CD4-positive, CD25-positive, alpha-beta regulatory T cell (primary cell): ENCODE data around the gene RRAD. TPM values are rescaled to one million over a fixed set of nuclear protein-coding genes. Genes with fewer than 3 reads are reported as not detected.

Experiments
- ATAC-seq, 2 donors: fragments of 150-1000 bp; cut with Tn5 transposase; one replicate each; pipeline ENCODE4 v1.10.0; 2021; ENCODE audit warnings: low read depth in 2 of 2, moderate number of reproducible peaks in 2 of 2, moderate library complexity in 1 of 2
- DNase-seq, 3 donors: peaks; one replicate each; pipeline versions ENCODE4 v3.0.0 to v3.0.0-alpha.2; 2012 to 2022; ENCODE audit warnings: mixed read lengths in 1 of 3
- H3K27ac ChIP-seq: one replicate; pipeline ENCODE4 v1.7.0; 2013; ENCODE audit warnings: mild to moderate bottlenecking, low read length; ENCODE audit not compliant: insufficient read depth, poor library complexity, severe bottlenecking
- H3K27me3 ChIP-seq: one replicate; pipeline ENCODE4 v1.7.0; 2013; ENCODE audit warnings: low read length; ENCODE audit not compliant: control insufficient read depth, insufficient read depth
- H3K36me3 ChIP-seq: one replicate; pipeline ENCODE4 v1.7.0; 2013; ENCODE audit warnings: mild to moderate bottlenecking, low read length, moderate library complexity; ENCODE audit not compliant: control insufficient read depth, insufficient read depth
- H3K4me1 ChIP-seq: 2 replicates; pipeline ENCODE4 v1.7.0; 2013; ENCODE audit warnings: mild to moderate bottlenecking, low read length; ENCODE audit not compliant: insufficient read depth, control insufficient read depth, poor library complexity, severe bottlenecking
- H3K4me3 ChIP-seq: one replicate; pipeline ENCODE4 v1.7.0; 2013; ENCODE audit warnings: low read depth, mild to moderate bottlenecking, low read length, moderate library complexity
- H3K9me3 ChIP-seq, 2 experiments: 1 replicate in 1 of 2; 2 replicates in 1 of 2; pipeline ENCODE4 v1.7.0; 2013; ENCODE audit warnings: low read length in 2 of 2, mild to moderate bottlenecking in 1 of 2, moderate library complexity in 1 of 2; ENCODE audit not compliant: control insufficient read depth in 2 of 2
- H3K27ac Mint-ChIP-seq, 3 donors: one replicate each; pipeline ENCODE4 v1.8.0; 2020 to 2022; ENCODE audit warnings: mild to moderate bottlenecking in 3 of 3, mixed read lengths in 3 of 3, moderate library complexity in 2 of 3
- H3K27me3 Mint-ChIP-seq: one replicate; pipeline ENCODE4 v1.8.0; 2022; ENCODE audit warnings: mild to moderate bottlenecking, mixed read lengths
- H3K36me3 Mint-ChIP-seq: one replicate; pipeline ENCODE4 v1.8.0; 2020; ENCODE audit warnings: mixed read lengths
- H3K4me1 Mint-ChIP-seq, 4 donors: one replicate each; pipeline ENCODE4 v1.8.0; 2020 to 2022; ENCODE audit warnings: mixed read lengths in 4 of 4, mild to moderate bottlenecking in 1 of 4
- H3K4me3 Mint-ChIP-seq, 4 donors: one replicate each; pipeline ENCODE4 v1.8.0; 2020 to 2022; ENCODE audit warnings: mild to moderate bottlenecking in 4 of 4, mixed read lengths in 4 of 4, moderate library complexity in 3 of 4
- H3K9me3 Mint-ChIP-seq, 7 donors: one replicate each; pipeline ENCODE4 v1.8.0; 2020 to 2022; ENCODE audit warnings: mixed read lengths in 7 of 7, mild to moderate bottlenecking in 3 of 7, moderate library complexity in 2 of 7
- polyA plus RNA-seq, 4 donors: library from polyadenylated mRNA; unstranded; fragments of 300-500 nt; fragmentation: Illumina TruSeq; gene quantifications; one replicate each; pipeline ENCODE4 v1.2.3, GENCODE V29; 2021
- total RNA-seq: library from RNA; stranded (reverse); gene quantifications from one replicate; pipeline ENCODE4 v1.2.3, GENCODE V29; 2022

RRAD gene
- total and polyA plus RNA-seq, 5 donors from 2014 or later = 0.35 TPM; not detected in 4

- peaks cover 11% of the 10 kb centered on the region for H3K27me3 ChIP-seq
- no peaks in the 10 kb centered on the region for H3K36me3 ChIP-seq
- DNase-seq (no peak), ATAC-seq (no peak)
- H3K9me3 Mint-ChIP-seq = peaks cover 0 to 1% (median 0%) of the 10 kb centered on the region in 7 donors
- H3K4me3 Mint-ChIP-seq = peak overlapping the region in 1 of 4 donors; percentile 46
- peaks cover 0 to 8% (median 4%) of the 10 kb centered on the region in 4 donors for H3K4me1 Mint-ChIP-seq
- peaks cover 15% of the 10 kb centered on the region for H3K4me1 ChIP-seq
- no peaks in the 10 kb centered on the region for H3K36me3 Mint-ChIP-seq
- no peak overlapping the region for H3K27ac ChIP-seq
- H3K4me3 ChIP-seq = no peak overlapping the region
- no peaks in the 10 kb centered on the region for H3K9me3 ChIP-seq
- H3K27ac Mint-ChIP-seq = peak overlapping the region in 1 of 3 donors; percentile 56
- H3K27me3 Mint-ChIP-seq = peaks cover 55% of the 10 kb centered on the region
Observed at GRCh38 chr16:66923247-66923731, 2.0 kb downstream of the RRAD start.

DNA sequence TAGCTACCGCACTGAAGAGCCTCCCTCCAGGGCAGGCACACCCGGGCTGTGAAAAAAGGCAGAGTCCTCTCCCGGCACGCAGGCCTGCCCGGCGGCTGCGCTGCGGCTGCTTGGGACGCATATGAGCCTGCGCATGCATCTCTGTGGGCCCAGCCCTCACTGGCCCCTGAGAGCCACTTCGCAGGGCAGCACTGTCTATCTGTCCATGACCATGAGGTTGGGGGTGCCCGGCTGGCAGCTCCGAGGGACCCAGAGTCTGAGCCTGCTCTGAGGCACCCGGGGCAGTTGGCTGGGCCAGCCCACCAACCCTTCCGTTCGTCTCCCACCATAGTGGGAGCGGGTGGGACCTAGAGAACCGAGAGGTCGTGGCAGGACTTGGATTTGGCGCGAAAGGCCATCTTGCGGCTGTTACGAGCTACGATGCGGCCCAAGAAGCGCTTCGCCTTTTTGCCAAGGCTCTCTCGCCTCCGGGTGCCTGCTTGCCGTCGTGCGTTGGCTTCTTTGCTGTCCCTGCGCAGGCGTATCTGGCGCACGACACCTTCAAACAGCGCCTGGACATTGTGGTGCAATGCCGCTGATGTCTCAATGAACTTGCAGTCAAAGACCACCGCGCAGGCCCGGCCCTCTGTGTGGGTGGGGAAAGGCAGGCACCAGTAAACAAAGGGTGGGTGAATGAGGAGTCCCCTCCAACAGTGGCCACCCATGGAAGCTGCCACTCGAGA lies 3.4 kb downstream of the RRAD start:
- no peaks in the 10 kb centered on the region for H3K9me3 Mint-ChIP-seq
- peaks cover 15% of the 10 kb centered on the region for H3K4me1 ChIP-seq
- H3K36me3 Mint-ChIP-seq = no peaks in the 10 kb centered on the region
- no peak overlapping the region for H3K27ac ChIP-seq
- H3K4me3 Mint-ChIP-seq = no peak overlapping the region
- H3K4me1 Mint-ChIP-seq = peaks cover 0 to 8% (median 4%) of the 10 kb centered on the region in 4 donors
- peaks cover 54% of the 10 kb centered on the region for H3K27me3 Mint-ChIP-seq
- H3K4me3 ChIP-seq = no peak overlapping the region
- ATAC-seq (no peak), DNase-seq (no peak)
- H3K36me3 ChIP-seq = no peaks in the 10 kb centered on the region
- H3K27ac Mint-ChIP-seq = no peak overlapping the region
- peaks cover 11% of the 10 kb centered on the region for H3K27me3 ChIP-seq
- H3K9me3 ChIP-seq = no peaks in the 10 kb centered on the region

DNA sequence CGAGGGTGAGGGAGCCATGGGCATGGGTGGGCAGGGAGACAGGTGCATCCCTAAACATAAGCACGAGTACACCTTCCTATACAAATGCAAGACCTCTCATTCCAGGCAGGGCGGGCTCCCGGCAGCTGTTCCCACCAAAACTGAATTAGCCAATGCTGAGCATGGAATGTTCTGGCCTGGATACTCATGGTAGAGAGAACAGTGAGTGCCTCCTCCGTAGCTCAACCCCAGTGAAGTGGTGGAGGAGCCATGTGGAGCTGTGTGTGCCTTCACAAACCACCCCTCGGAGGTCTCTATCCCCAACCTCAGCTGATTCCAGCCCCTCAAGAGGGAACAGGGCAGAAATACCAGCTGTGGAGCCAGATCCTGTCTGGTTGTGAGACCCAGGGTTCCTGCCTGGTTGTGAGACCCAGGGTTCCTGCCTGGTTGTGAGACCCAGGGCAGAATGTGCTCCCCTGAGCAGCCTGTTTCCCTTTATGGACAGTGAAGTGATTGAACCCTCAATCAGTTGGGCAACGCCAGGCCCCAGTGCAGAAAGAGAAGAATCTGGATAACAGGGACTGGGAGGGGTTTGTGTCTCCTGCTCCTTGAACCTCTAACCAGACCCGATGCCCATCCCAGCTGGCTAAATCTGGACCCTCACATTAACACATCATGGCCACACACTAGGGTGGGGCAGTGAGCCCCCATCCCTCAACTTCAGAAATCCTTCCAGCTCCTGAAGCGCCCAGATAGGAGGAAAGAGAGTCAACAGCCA lies 4.2 kb downstream of the RRAD start:
- peaks cover 7% of the 10 kb centered on the region for H3K27me3 ChIP-seq
- H3K4me3 ChIP-seq = no peak overlapping the region
- no peak overlapping the region for H3K27ac ChIP-seq

DNA sequence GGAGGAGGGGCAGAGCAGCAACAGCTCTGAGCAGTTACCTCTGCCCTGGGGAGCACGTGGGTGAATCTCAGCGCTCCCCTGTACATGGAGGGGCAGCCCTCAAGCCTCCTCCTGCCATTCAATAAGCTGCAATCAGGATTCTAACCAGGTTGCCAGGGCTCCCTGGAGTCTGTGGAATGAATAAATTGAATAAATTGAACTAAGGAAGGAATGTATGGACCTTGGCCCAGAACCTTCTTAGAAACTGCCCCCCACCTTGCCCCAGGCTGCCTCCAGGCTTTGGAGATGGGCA lies 5.1 kb downstream of the RRAD start:
- no peak for ATAC-seq
- H3K4me1 Mint-ChIP-seq = peaks cover 0 to 2% (median 0%) of the 10 kb centered on the region in 4 donors
- Histone ChIP-seq H3K27ac (no peak overlapping the region), H3K27me3 (peaks cover 3% of the 10 kb centered on the region), H3K4me1 (peaks cover 9% of the 10 kb centered on the region), H3K36me3 (no peaks in the 10 kb centered on the region), H3K4me3 (no peak overlapping the region), H3K9me3 (no peaks in the 10 kb centered on the region)
- H3K36me3 Mint-ChIP-seq = no peaks in the 10 kb centered on the region
- no peaks in the 10 kb centered on the region for H3K9me3 Mint-ChIP-seq
- peaks cover 39% of the 10 kb centered on the region for H3K27me3 Mint-ChIP-seq
- H3K4me3 Mint-ChIP-seq = no peak overlapping the region
- no peak overlapping the region for H3K27ac Mint-ChIP-seq
- DNase-seq = no peak

More for the DNA sequence above, 4.2 kb downstream of the RRAD start:
- Mint-ChIP-seq H3K9me3 (no peaks in the 10 kb centered on the region), H3K36me3 (no peaks in the 10 kb centered on the region), H3K4me1 (peaks cover 0 to 8% (median 3%) of the 10 kb centered on the region in 4 donors), H3K27me3 (peaks cover 46% of the 10 kb centered on the region), H3K27ac (no peak overlapping the region), H3K4me3 (no peak overlapping the region)
- no peaks in the 10 kb centered on the region for H3K9me3 ChIP-seq
- ATAC-seq (no peak), DNase-seq (no peak)
- H3K4me1 ChIP-seq = peaks cover 15% of the 10 kb centered on the region
- H3K36me3 ChIP-seq = no peaks in the 10 kb centered on the region

- Histone ChIP-seq H3K9me3 (no peaks in the 10 kb centered on the region), H3K4me1 (peaks cover 4% of the 10 kb centered on the region), H3K4me3 (no peak overlapping the region), H3K36me3 (no peaks in the 10 kb centered on the region), H3K27me3 (peaks cover 3% of the 10 kb centered on the region), H3K27ac (no peak overlapping the region)
- Mint-ChIP-seq H3K27me3 (peaks cover 38% of the 10 kb centered on the region), H3K4me3 (no peak overlapping the region), H3K27ac (no peak overlapping the region), H3K9me3 (no peaks in the 10 kb centered on the region), H3K36me3 (no peaks in the 10 kb centered on the region), H3K4me1 (peaks cover 0 to 2% (median 0%) of the 10 kb centered on the region in 4 donors)
- DNase-seq = no peak
- no peak for ATAC-seq
Observed at GRCh38 chr16:66919569-66920298, 5.6 kb downstream of the RRAD start.

GRCh38 chr16:66918803-66919568 lies 6.3 kb downstream of the RRAD start, which contains the start of gene CDH16:
Gene CDH16, minus strand, starts transcription at chr16:66918885. Its CDS starts 820 bp downstream, at chr16:66918065.
- no peaks in the 10 kb centered on the region for H3K4me1 ChIP-seq
- Mint-ChIP-seq H3K4me1 (no peaks in the 10 kb centered on the region), H3K9me3 (no peaks in the 10 kb centered on the region), H3K36me3 (no peaks in the 10 kb centered on the region), H3K27me3 (peaks cover 30% of the 10 kb centered on the region), H3K27ac (no peak within 1 kb of the TSS), H3K4me3 (no peak within 1 kb of the TSS)
- ATAC-seq = no peak
- no peak for DNase-seq
- H3K36me3 ChIP-seq = no peaks in the 10 kb centered on the region
- no peak within 1 kb of the TSS for H3K27ac ChIP-seq
- no peaks in the 10 kb centered on the region for H3K9me3 ChIP-seq
- H3K27me3 ChIP-seq = peaks cover under 1% of the 10 kb centered on the region
- H3K4me3 ChIP-seq = no peak within 1 kb of the TSS

- Histone ChIP-seq H3K4me3 (no peak overlapping the region), H3K27me3 (no peaks in the 10 kb centered on the region), H3K4me1 (no peaks in the 10 kb centered on the region), H3K27ac (no peak overlapping the region), H3K36me3 (no peaks in the 10 kb centered on the region), H3K9me3 (no peaks in the 10 kb centered on the region)
- ATAC-seq (no peak), DNase-seq (no peak)
- no peaks in the 10 kb centered on the region for H3K9me3 Mint-ChIP-seq
- H3K4me3 Mint-ChIP-seq = no peak overlapping the region
- H3K36me3 Mint-ChIP-seq = no peaks in the 10 kb centered on the region
- no peaks in the 10 kb centered on the region for H3K4me1 Mint-ChIP-seq
- peaks cover 24% of the 10 kb centered on the region for H3K27me3 Mint-ChIP-seq
- H3K27ac Mint-ChIP-seq = no peak overlapping the region
Observed at GRCh38 chr16:66918355-66918754, 7.0 kb downstream of the RRAD start.
